Cerebellar nuclear complex (tissue), 1 donor: Measurements from ENCODE around the gene RETREG1.

ENCODE experiments used
- DNase-seq, 2 experiments: peaks; one replicate each; lab custom pipeline; 2025; lab: John Stamatoyannopoulos, UW

RETREG1 gene

DNA sequence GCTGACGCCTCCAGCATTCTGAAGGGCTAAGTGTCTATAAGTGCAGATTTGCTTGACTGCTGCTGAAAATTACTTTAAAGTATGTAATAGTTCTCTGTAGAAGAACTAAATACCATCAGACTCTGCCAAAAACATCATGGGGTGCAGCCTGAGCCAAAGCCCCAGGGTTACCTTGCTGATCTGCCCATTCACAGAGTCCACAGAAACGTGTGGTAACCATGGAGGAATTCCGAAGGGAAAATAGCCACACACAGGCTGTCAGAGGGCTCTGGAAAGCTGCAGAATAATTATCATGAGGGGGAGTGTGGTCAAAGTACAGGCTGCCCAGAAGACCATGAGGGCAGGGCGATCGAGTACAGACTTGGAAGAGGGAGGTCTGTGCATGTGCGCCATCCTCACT is 36.4 kb downstream of the RETREG1 start:
- no peak for DNase-seq

DNA sequence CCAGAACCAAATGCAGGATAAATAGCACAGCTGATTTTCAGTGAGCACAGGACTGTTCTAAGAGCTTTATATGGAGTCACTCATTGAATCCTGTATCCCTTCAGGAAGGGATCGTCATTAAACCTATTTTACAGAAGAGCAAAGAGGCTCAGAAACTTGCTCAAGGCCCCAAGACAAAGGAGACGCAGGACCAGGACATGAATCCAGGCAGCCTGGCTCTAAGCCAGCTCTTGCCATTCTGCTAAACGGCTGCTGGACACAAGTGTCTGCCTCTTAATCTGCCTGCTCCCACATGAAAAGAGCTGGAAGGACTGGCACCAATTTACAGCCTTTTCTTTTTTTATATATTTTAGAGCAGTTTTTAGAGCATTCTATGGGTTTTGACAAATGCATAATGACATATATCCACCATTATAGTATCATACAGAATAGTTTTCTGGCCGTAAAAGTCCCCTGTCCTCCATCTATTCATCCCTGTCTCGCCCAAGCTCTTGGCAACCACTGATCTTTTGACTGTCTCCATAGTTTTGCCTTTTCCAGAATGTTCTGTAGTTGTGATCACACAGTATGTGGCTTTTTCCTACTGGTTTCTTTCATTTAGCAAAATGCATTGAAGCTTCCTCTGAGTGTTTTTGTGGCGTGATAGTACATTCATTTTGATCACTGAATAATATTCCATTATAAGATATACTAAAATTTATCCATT is 37.5 kb downstream of the RETREG1 start:
- DNase-seq: peak in 1 of 2 experiments; percentile 39

GRCh38 chr5:16578474-16578883 is 38.3 kb downstream of the RETREG1 start:
- no peak for DNase-seq

DNA sequence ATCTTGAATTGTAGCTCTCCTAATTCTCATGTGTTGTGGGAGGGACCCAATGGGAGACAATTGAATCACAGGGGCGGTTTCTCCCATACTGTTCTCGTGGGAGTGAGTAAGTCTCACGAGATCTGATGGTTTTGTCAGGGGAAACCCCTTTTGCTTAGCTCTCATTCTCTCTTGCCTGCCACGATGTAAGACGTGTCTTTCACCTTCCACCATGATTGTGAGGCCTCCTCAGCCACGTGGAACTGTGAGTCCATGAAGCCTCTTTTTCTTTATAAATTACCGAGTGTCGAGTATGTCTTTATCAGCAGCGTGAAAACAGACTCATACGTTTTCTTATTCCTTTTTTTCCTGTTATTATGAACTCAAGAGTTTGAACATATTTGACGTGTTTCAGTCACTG is 39.1 kb downstream of the RETREG1 start:
- no peak for DNase-seq

DNA sequence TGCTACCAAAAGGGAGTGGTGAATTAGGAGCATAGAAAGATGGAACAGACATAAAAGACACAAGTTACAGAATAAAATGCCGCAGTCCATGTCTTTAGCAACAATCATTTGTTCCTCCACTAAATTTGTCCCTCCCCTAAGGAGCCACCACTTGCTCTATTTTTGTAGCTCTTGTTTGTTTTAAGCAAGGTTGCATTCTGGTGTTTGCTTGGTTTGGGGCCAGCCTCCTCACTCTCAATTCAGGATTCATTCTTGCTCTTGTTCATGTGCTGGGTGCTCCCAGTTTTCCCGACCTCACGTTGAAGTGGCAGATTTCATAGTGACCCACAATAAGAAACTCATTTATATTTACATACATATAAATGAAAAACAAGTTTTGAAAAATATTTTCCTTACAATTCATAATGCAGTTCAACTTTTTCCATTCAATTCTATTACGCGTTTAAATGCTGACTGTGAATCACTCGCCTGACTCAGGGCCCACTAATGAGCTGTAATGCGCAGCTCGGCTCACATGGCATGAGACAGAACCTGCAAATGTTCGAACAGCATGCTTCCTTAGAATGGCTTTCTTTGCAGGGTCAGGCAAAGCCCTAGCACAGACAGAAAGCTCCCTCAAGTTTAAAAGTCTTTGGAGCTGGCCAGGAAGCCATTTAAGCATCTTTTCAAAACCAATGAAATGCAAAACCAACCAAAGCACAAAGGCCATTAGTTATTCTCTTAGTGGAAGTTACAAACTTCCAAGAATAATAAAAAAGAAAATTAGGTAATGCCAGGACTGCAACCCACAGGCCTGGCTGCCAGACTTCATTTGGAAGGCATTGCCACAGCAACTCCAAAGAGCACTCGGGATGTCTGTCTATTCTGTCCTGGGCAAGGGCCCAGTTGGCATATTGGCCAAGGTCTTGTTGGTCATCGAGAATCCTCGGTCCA is 41.7 kb downstream of the RETREG1 start:
- peak; percentile 4 to 45 for DNase-seq

DNA sequence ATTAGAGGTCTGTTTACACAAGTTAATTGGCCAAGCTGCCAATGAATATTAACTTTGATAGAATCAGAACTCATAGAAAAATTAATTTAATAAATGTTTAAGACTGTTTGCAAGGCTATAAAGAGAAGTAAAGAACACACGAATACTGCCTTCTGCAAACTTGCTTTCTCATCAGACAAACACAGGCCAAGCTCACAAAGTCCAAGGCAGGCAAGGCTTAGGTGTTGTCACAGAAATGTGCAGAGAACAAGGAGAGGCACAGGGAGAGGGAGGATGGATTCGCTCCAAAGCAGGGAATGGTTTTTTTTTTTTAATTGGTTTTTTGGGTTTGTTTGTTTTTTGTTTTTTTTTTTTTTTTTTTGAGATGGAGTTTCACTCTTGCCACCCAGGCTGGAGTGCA is 43.4 kb downstream of the RETREG1 start:
- no peak for DNase-seq

DNA sequence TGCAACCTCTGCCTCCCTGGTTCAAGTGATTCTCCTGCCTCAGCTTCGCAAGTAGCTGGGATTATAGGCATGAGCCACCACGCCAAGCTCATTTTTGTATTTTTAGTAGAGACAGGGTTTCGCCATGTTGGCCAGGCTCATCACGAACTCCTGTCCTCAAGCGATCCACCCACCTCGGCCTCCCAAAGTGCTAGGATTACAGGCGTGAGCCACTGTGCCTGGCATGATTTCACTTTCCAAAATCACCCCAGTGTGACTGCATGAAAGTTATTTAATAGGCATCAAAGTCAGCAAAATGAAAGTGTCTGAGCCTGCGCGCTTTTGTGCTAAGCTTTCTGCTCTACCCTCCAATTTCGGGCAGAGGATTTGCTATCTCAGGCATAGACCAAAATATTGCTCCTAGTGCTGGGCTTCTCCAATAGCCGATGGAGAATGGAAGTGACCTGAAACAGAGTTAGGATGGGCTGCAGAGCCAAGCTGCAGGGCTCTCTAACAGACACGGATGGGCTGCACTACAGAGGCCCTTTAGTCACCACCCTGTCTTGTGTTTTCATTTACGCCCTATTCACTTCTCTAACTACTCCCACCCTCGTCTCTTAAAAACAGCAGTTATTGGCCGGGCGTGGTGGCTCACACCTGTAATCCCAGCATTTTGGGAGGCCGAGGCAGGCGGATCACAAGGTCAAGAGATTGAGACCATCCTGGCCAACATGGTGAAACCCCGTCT is 44.3 kb downstream of the RETREG1 start:
- DNase-seq: no peak

DNA sequence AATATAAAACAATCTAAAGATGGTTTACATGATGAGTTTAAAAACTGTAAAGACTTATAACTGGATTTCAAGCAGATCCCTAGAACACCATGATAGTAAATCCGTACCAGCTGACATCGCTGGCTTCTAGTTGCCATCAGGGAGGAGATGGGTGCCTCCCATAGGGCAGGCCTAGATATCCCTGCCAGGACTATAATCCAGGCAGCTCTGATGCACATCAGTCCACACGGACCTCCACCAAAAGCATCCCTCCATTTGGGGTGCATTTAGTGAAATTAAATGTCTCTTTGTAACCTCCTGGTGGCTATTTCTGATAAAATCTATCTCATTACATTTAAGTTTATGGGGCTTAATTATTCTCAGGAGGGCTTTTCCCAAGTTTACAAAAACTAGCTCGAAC is 45.8 kb downstream of the RETREG1 start:
- no peak for DNase-seq

GRCh38 chr5:16570121-16570815 is 46.5 kb downstream of the RETREG1 start:
- no peak for DNase-seq

GRCh38 chr5:16568875-16569580 is 47.8 kb downstream of the RETREG1 start:
- no peak for DNase-seq

GRCh38 chr5:16567365-16567764 is 49.4 kb downstream of the RETREG1 start:
- DNase-seq: no peak

GRCh38 chr5:16565118-16565517 is 51.7 kb downstream of the RETREG1 start:
- no peak for DNase-seq

DNA sequence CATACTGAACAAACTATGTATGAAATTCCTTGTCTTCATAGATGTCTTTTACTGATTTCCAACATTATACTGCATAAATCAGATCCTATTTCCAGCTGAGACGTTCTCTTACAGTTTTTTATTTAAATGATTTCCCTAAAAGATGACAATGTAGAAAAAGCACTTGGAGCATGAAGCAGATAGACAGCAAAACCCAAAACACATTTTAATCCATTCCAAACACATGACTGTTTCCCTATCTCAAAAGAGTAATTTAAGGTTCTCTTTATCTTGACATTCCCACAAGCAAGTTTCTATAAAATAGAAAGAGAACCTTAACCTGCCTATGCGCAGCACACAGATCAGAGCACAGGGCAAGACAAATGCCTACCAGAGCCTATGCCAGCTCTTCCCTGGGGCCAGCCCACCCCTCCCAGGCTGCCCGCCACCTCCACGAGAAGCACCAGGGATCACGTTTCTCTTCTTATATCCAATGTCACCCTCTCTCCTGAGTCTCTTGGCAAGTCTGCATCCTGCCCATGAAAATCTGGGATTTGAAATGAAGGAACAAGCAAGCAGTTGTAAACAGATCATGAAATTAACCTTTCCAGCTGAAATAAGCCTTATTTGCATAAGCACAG is 52.4 kb downstream of the RETREG1 start:
- no peak for DNase-seq

DNA sequence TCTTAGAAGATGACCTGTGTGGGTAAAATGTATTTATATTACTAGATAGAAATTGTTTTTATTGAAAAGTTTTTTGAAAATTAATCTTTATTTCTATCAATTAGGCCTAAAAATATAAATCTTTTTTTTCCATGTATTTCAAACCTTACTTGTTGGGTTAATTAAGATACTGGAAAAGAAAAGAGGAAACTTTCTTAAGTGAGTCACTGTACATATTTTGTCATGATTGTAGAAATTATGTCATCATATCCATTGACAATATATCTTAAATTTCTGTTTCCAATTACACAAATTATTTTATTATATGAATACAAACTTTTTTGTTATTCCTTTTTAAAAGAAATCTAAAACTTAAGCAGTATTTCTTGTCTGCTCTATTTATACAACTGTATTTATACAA is 53.1 kb downstream of the RETREG1 start:
- DNase-seq: no peak

- no peak for DNase-seq
Measured at GRCh38 chr5:16561660-16562059, 55.1 kb downstream of the RETREG1 start.

GRCh38 chr5:16559702-16560101 is 57.1 kb downstream of the RETREG1 start:
- no peak for DNase-seq

- no peak for DNase-seq
Measured at GRCh38 chr5:16558984-16559629, 57.7 kb downstream of the RETREG1 start.

GRCh38 chr5:16557477-16557876 is 59.3 kb downstream of the RETREG1 start:
- DNase-seq: no peak

DNA sequence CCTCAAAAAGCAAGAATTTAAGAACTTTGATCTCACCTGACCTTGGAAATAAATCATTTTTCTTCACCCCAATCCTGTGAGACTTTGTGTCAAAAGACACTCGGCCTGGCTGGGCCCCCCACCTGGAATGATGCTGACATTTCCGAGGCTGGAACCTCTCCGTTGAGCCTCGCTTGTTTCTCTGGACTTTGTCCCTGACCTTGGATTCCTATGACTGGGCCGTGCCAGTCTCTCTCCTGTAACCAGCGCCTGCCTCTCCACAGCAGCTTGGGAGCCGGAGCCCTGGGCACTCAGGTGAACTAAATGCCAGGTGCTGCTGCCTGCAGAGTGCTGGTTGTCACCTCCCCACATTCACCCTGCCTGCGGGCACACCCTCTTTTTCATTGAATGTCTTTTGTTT is 62.7 kb downstream of the RETREG1 start:
- no peak for DNase-seq

DNA sequence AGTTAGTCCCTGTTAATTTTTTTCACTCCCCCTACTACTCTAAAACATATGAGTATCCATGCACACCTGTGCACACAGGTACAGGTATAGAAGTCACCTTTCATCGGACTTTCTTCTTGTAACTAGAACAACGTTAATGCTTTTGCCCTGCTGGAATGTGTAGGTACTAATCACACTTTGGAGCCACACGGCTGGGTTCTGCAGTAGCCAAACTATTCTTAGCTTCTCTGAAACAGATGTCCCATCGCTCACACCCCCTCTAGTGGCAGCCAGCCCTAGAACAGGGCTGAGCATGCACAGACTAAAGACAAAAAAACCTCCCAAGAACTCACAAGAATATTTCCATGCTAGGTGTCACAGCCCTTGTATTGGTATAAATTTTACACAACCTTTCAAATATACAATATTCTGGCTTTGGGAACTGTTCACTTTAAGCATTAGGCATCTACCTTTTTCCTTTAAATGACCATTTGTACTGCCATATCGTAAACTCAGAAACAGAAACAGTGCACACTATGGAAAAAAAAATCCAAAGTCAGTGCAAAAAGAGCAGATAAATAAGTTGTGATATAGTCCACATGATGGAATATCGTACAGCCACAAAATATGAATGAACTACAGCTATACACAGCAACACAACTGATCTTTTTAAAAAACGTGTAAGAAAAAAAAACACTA is 64.0 kb downstream of the RETREG1 start:
- DNase-seq: peak in 1 of 2 experiments; percentile 79
